CD4-positive, alpha-beta T cell (primary cell): ENCODE data around the gene DCAF8. TPM values are rescaled to one million over a fixed set of nuclear protein-coding genes. Genes with fewer than 3 reads are reported as not detected.

Experiments used
- ATAC-seq: fragments of 200-7000 bp; cut with Tn5 transposase; one replicate; pipeline ENCODE4 v1.10.0; 2022; ENCODE audit warnings: mild to moderate bottlenecking; ENCODE audit not compliant: poor library complexity
- CTCF ChIA-PET: fragments of 350-600 bp; sonication (Branson Sonifier 250); formaldehyde crosslinking; loops from one replicate; lab custom pipeline; 2021; ENCODE audit warnings: antibody characterized with exemption, inconsistent platforms; lab: Charles Lee
- POLR2A ChIA-PET: fragments of 350-600 bp; sonication (Branson Sonifier 250); formaldehyde crosslinking; loops from one replicate; lab custom pipeline; 2021; ENCODE audit warnings: antibody characterized with exemption, inconsistent platforms; lab: Charles Lee
- DNase-seq, 14 experiments: peaks; one replicate each; pipeline ENCODE4 v3.0.0-alpha.2; 2013 to 2020; ENCODE audit warnings: mixed read lengths in 2 of 14
- H3K27ac ChIP-seq, 2 donors: one replicate each; pipeline versions ENCODE4 v1.5.1 to v1.7.0; 2013; ENCODE audit warnings: low read length in 2 of 2, low read depth in 1 of 2, mild to moderate bottlenecking in 1 of 2
- H3K27me3 ChIP-seq, 2 experiments: 1 replicate in 1 of 2; 2 replicates in 1 of 2; pipeline versions ENCODE4 v1.6.1 to v1.7.0; 2013; ENCODE audit warnings: low read length in 2 of 2, control low read depth in 1 of 2, mild to moderate bottlenecking in 1 of 2, moderate library complexity in 1 of 2; ENCODE audit not compliant: insufficient read depth in 2 of 2, control insufficient read depth in 1 of 2
- H3K36me3 ChIP-seq: one replicate; pipeline ENCODE4 v1.6.1; 2013; ENCODE audit warnings: low read length, control low read depth; ENCODE audit not compliant: insufficient read depth
- H3K4me1 ChIP-seq: one replicate; pipeline ENCODE4 v1.6.1; 2013; ENCODE audit warnings: low read length, control low read depth; ENCODE audit not compliant: insufficient read depth
- H3K4me3 ChIP-seq: one replicate; pipeline ENCODE4 v1.5.1; 2013; ENCODE audit warnings: mild to moderate bottlenecking, low read length, moderate library complexity
- H3K9me3 ChIP-seq, 2 experiments: 1 replicate in 1 of 2; 2 replicates in 1 of 2; pipeline versions ENCODE4 v1.6.1 to v1.7.0; 2013; ENCODE audit warnings: low read length in 2 of 2, mild to moderate bottlenecking in 2 of 2, control low read depth in 1 of 2, moderate library complexity in 1 of 2; ENCODE audit not compliant: control insufficient read depth in 1 of 2, insufficient read depth in 1 of 2
- H3K27ac Mint-ChIP-seq: one replicate; pipeline ENCODE4 v1.8.0; 2020; ENCODE audit warnings: mixed read lengths
- H3K27me3 Mint-ChIP-seq: one replicate; pipeline ENCODE4 v1.8.0; 2021; ENCODE audit warnings: mixed read lengths
- H3K36me3 Mint-ChIP-seq: one replicate; pipeline ENCODE4 v1.8.0; 2021; ENCODE audit warnings: low read depth, mixed read lengths
- H3K4me1 Mint-ChIP-seq: one replicate; pipeline ENCODE4 v1.8.0; 2021; ENCODE audit warnings: low read depth, mixed read lengths
- H3K4me3 Mint-ChIP-seq: one replicate; pipeline ENCODE4 v1.8.0; 2020; ENCODE audit warnings: mild to moderate bottlenecking, mixed read lengths
- H3K9me3 Mint-ChIP-seq: one replicate; pipeline ENCODE4 v1.8.0; 2020; ENCODE audit warnings: mixed read lengths
- intact Hi-C, 2 experiments: fragments of 100-400 bp; cut with DNase I in 1 of 2; cut with micrococcal nuclease in 1 of 2; formaldehyde crosslinking; loops; one replicate each; pipeline versions ENCODE4 v1.15.1 to v1.9.0; 2023 to 2025; cut with DNase I, micrococcal nuclease
- total RNA-seq, 174 experiments: library from RNA in 2 of 174; stranded (reverse) in 2 of 174; gene quantifications; one replicate each; pipeline ENCODE4 v1.2.3 and lab custom pipeline; 2021 to 2026
- TF ChIP-seq, protein P1 (sequence below): fragments of 200-600 bp; IDR thresholded peaks from one replicate; pipeline ENCODE4 v1.8.0; 2022; ENCODE audit warnings: antibody characterized with exemption, mild to moderate bottlenecking

The DCAF8 gene
- total RNA-seq, 2 experiments from 2014 or later = 151 to 154 TPM

DNA sequence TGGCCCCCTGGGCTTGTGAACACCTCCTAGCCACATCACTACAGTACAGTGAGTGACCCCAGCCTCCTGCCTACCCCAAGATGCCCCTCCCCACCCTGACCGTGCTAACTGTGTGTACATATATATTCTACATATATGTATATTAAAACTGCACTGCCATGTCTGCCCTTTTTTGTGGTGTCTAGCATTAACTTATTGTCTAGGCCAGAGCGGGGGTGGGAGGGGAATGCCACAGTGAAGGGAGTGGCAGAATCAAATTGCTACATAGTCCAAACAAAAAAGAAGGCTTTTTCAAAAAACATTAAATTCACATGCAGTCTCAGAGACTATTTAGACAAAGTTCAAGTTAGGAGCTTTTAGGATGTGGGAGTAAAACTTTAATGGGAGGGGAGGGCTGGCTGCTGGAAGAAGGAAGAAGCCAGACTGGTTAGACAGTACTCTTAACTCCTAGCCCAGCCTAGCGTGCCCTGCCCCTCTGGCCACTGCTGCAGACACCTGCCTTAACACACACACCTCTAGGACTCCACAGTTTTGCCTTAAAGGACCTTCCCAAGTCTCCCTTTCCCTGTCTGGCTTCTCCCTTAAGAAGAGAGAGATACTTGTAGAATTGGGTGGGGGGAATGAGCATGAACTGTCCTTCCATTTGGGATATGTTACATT lies 47.7 kb downstream of the DCAF8 start:
- Histone ChIP-seq H3K27ac (no peak overlapping the region), H3K4me1 (peaks cover 9% of the 10 kb centered on the region), H3K4me3 (no peak overlapping the region), H3K36me3 (peaks cover 94% of the 10 kb centered on the region), H3K27me3 (no peaks in the 10 kb centered on the region), H3K9me3 (no peaks in the 10 kb centered on the region)
- CTCF ChIA-PET = no interaction called here
- Mint-ChIP-seq H3K27me3 (no peaks in the 10 kb centered on the region), H3K27ac (peak overlapping the region; percentile 18), H3K9me3 (no peaks in the 10 kb centered on the region), H3K4me1 (peaks cover 8% of the 10 kb centered on the region), H3K4me3 (no peak overlapping the region), H3K36me3 (peaks cover 83% of the 10 kb centered on the region)
- TF ChIP-seq, protein P1, sequence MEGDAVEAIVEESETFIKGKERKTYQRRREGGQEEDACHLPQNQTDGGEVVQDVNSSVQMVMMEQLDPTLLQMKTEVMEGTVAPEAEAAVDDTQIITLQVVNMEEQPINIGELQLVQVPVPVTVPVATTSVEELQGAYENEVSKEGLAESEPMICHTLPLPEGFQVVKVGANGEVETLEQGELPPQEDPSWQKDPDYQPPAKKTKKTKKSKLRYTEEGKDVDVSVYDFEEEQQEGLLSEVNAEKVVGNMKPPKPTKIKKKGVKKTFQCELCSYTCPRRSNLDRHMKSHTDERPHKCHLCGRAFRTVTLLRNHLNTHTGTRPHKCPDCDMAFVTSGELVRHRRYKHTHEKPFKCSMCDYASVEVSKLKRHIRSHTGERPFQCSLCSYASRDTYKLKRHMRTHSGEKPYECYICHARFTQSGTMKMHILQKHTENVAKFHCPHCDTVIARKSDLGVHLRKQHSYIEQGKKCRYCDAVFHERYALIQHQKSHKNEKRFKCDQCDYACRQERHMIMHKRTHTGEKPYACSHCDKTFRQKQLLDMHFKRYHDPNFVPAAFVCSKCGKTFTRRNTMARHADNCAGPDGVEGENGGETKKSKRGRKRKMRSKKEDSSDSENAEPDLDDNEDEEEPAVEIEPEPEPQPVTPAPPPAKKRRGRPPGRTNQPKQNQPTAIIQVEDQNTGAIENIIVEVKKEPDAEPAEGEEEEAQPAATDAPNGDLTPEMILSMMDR = no peak
- intact Hi-C loops = no loop called here
- DNase-seq = no peak
- POLR2A ChIA-PET = no interaction called here
- no peak for ATAC-seq

DNA sequence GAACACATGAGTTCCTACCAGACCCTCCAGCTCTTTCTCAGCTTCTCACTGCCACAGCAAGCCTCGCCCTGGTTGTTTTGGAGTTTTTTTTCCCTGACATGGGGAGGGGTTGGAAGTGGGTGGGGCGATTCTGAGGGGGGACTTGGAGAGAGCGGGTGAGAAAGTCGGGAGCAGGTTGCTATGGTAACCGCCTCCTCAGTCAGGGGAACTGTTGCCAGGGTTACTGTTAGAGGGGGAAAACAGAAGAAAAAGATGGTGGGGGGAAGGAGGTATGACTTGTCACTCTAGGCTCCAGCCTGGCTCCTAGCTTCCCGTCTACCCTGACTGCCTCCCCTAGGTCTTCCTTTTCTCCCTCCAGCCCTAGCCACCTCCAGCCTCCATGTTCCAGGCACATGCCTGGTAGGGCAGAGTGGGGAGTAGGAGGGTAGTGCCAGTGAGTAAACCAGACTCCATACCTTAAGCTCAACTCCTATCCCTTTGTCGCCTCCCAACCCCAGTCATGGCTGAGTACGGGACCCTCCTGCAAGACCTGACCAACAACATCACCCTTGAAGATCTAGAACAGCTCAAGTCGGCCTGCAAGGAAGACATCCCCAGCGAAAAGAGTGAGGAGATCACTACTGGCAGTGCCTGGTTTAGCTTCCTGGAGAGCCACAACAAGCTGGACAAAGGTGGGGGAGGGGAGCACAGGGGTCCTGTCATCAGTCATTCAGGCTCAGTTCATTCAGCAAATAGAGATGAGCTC lies 51.1 kb downstream of the DCAF8 start:
- Mint-ChIP-seq H3K36me3 (peaks cover 50% of the 10 kb centered on the region), H3K27ac (no peak overlapping the region), H3K4me1 (peaks cover 27% of the 10 kb centered on the region), H3K4me3 (no peak overlapping the region), H3K9me3 (no peaks in the 10 kb centered on the region), H3K27me3 (no peaks in the 10 kb centered on the region)
- TF ChIP-seq, protein P1 = no peak
- intact Hi-C loops = no loop called here
- Histone ChIP-seq H3K36me3 (peaks cover 66% of the 10 kb centered on the region), H3K27me3 (no peaks in the 10 kb centered on the region), H3K27ac (no peak overlapping the region), H3K9me3 (no peaks in the 10 kb centered on the region), H3K4me3 (no peak overlapping the region), H3K4me1 (peaks cover 26% of the 10 kb centered on the region)
- DNase-seq (no peak), ATAC-seq (no peak)
- ChIA-PET POLR2A (interaction anchor here (1.2 kb wide), 1 partner anchor 54 kb away, joined by 3 read pairs; no protein-coding TSS in a partner anchor), CTCF (interaction anchor here (1.7 kb wide), 1 partner anchor 80 kb away, joined by 4 read pairs; no protein-coding TSS in a partner anchor)

DNA sequence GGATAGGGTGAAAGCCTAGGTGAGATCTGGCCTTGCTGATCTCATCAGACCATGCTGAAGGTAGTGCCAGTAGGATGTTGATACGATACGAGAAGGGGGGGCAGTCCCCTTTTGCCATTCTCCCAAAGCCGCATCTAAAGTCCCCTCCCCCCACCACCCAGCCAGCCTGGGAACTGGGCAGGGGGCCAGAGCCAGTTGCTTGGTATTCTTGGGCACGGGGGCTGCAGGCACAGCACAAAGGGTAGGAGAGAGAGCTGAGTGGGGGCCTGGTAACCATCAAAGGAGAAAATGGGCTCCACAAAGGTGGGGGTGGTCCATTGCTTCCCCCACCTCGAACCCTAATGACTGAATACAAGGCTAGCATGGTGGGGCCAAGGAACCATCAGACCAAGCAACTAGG lies 51.8 kb downstream of the DCAF8 start:
- Mint-ChIP-seq H3K36me3 (peaks cover 44% of the 10 kb centered on the region), H3K9me3 (no peaks in the 10 kb centered on the region), H3K4me3 (no peak overlapping the region), H3K27me3 (no peaks in the 10 kb centered on the region), H3K4me1 (peaks cover 32% of the 10 kb centered on the region), H3K27ac (no peak overlapping the region)
- DNase-seq (no peak), ATAC-seq (no peak)
- POLR2A ChIA-PET = interaction anchor here (1.2 kb wide), 2 partner anchors 9 to 55 kb away, joined by 3 read pairs; no protein-coding TSS in a partner anchor
- Histone ChIP-seq H3K4me1 (peaks cover 33% of the 10 kb centered on the region), H3K9me3 (no peaks in the 10 kb centered on the region), H3K36me3 (peaks cover 60% of the 10 kb centered on the region), H3K27ac (no peak overlapping the region), H3K4me3 (no peak overlapping the region), H3K27me3 (no peaks in the 10 kb centered on the region)
- TF ChIP-seq, protein P1 = no peak
- intact Hi-C loops = no loop called here
- CTCF ChIA-PET = interaction anchor here (1.0 to 1.7 kb wide), 3 partner anchors 41 to 110 kb away, joined by 3 to 4 read pairs (median 3); no protein-coding TSS in a partner anchor
